ENCODE data around the gene PCLO.

PCLO gene

DNA sequence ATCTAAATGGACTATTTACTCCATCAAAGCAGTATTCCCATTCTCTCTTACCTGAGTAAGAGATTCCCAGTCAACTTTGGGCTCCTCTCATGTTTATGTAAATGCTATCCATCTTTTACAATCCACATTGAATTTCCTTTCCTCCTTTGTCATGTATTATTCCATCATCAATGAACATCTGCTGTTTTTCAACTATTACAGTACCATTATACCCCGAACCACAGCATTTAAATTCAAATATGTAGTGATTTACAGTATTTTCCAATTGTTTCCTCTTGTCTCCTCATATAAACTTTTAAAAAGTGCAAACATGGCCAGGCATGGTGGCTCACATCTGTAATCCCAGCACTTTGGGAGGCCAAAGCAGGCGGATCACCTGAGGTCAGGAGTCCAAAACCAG is 20.3 kb downstream of the PCLO start:
- H3K4me3 ChIP-seq (ENCODE audit: low read length): no peak overlapping the region
- no peak for DNase-seq (ENCODE audit: low read depth)
- TF ChIP-seq CTCF (conservative IDR thresholded peaks at IDR 0.05; ENCODE audit: low read depth, low read length): no peak

DNA sequence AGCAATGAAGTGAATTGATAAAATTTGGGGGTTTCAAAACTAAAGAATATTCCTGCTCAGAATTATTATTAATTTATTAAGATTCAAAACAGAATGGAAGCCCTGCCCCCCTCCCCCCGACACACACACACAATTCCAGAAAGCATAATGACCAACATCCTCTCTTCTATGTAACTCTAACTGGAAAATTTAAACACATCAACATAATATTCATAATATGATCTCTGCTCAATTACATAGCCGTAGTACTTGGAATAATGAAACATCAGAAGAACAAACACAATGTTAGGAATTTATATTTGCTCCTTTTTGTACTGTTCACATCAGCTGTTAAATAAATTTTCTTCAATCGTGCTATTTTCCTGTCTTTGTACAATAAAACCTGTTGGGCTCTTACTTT is 20.8 kb downstream of the PCLO start:
- no peak for TF ChIP-seq CTCF (conservative IDR thresholded peaks at IDR 0.05; ENCODE audit: low read depth, low read length)
- no peak overlapping the region for H3K4me3 ChIP-seq (ENCODE audit: low read length)
- DNase-seq (ENCODE audit: low read depth): no peak

DNA sequence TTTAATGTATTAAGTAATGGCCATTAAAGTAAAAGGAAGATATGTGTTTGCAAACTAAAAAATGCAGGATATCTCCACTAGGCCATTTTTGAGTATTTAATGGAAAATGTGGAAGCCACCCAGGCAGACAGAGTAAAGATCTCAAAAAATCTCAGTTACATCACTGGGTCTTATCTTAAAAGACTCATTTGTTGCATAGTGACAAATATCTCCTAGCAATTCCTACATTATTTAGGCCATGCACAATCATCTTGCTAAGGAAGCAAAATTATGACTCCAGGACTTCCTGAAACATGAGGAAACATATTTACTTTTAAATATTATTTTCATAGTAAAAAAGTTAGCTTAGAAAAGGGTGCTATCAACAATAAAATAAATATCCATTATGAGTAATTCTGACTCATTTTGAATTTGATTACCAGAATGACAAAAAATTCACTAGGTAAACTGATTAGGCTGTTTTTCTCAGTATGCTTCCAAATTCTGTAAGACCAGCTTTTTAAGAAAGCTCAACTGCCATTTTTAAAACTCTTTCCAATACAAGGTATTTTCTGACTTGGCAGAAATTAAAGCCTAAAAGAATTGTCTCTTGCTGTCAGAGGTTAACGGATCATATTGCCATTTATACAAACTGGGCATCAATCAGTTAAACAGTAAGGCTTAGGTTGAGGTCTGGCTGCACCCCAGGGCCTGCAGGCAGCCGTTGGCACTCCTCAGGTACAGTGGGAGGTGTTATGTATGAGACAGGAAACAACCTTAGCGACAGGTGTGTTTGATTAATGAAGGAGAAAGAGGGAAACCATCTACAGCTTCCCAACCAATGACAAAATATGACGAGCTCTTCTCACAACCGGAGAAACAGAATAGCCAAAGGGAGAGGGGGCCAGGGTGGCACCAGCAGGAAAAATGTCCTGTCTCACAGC is 31.8 kb downstream of the PCLO start:
- DNase-seq (ENCODE audit: low read depth): no peak
- no peak overlapping the region for H3K4me3 ChIP-seq (ENCODE audit: low read length)
- no peak for TF ChIP-seq CTCF (conservative IDR thresholded peaks at IDR 0.05; ENCODE audit: low read depth, low read length)

GRCh38 chr7:83130191-83130590 is 32.5 kb downstream of the PCLO start:
- DNase-seq (ENCODE audit: low read depth): no peak
- no peak overlapping the region for H3K4me3 ChIP-seq (ENCODE audit: low read length)
- no peak for TF ChIP-seq CTCF (conservative IDR thresholded peaks at IDR 0.05; ENCODE audit: low read depth, low read length)

- TF ChIP-seq CTCF (conservative IDR thresholded peaks at IDR 0.05; ENCODE audit: low read depth, low read length): no peak
- no peak overlapping the region for H3K4me3 ChIP-seq (ENCODE audit: low read length)
- DNase-seq (ENCODE audit: low read depth): no peak
Measured at GRCh38 chr7:83119494-83119893, 43.2 kb downstream of the PCLO start.

- no peak overlapping the region for H3K4me3 ChIP-seq (ENCODE audit: low read length)
- no peak for DNase-seq (ENCODE audit: low read depth)
- no peak for TF ChIP-seq CTCF (conservative IDR thresholded peaks at IDR 0.05; ENCODE audit: low read depth, low read length)
Measured at GRCh38 chr7:83119026-83119382, 43.7 kb downstream of the PCLO start.

- no peak for DNase-seq (ENCODE audit: low read depth)
- no peak overlapping the region for H3K4me3 ChIP-seq (ENCODE audit: low read length)
- no peak for TF ChIP-seq CTCF (conservative IDR thresholded peaks at IDR 0.05; ENCODE audit: low read depth, low read length)
Measured at GRCh38 chr7:83118347-83119025, 44.2 kb downstream of the PCLO start.

Data from retinal pigment epithelial cell (primary cell).